Hematopoietic multipotent progenitor cell treated with erythropoietin and hydrocortisone succinate and interleukin-3 and kit ligand, for 8 days (in vitro differentiated cells): ENCODE results near the gene PJVK.
A peak's percentile ranks its signal among the peaks of the same experiment; 100 is the strongest.
"Not testable (repeated sequence)": the region's sequence is repeated elsewhere in the genome, so short reads cannot be mapped to it uniquely, and the experiment has no call there.

ENCODE experiments used
- DNase-seq: peaks from one replicate; pipeline ENCODE4 v3.0.0-alpha.2; 2015

PJVK gene

DNA sequence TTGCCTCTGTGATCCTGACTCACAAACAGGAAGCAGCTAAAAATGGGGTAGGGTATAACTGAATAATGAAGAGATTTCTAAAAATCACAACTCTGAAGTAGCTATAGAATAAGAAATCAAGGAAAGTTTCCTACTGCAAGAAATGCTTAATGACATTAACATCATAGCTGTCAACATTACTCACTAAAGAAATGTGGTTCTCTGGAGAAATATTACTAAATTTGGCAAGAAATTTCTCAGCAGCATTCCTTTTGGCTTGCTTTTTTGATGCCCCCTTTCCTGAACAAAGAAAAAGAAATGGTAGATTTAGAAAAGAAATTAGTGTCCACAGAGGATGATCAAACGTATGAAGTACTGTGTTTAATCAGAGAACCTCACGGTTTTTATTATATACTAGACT, 9.8 kb upstream of the PJVK start:
- DNase-seq: no peak

DNA sequence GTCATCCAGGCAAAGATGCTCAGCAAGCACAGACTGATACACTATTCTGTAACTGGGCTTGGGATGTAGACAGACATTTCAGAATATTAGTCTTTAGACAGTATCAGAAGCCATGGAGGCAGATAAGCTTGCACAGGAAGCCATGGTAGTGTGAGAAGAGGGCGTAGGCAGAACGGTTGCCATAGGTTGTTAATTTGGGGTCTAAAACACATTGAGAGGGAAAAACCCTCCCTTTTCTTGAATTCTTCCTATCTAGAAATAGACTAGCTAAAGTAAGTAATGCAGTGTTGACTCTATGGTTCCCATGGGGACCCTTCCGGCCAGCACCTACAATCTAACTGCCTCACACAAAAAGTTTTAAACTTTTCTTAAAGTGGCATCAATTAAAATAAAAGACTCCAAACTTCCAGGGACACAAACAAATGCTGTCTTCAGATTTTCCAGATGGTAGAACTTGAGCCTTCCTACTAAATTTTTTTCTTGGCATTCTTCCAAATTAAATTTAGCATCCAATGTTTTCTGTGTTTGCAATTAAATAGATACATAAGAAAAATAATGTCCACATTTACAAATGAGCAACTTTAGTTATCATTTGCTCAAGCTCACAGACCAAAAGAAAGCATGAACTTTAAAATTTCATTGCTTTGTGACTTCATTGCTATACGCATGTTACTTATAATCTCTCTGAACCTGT, 2.1 kb upstream of the PJVK start:
- no peak for DNase-seq

DNA sequence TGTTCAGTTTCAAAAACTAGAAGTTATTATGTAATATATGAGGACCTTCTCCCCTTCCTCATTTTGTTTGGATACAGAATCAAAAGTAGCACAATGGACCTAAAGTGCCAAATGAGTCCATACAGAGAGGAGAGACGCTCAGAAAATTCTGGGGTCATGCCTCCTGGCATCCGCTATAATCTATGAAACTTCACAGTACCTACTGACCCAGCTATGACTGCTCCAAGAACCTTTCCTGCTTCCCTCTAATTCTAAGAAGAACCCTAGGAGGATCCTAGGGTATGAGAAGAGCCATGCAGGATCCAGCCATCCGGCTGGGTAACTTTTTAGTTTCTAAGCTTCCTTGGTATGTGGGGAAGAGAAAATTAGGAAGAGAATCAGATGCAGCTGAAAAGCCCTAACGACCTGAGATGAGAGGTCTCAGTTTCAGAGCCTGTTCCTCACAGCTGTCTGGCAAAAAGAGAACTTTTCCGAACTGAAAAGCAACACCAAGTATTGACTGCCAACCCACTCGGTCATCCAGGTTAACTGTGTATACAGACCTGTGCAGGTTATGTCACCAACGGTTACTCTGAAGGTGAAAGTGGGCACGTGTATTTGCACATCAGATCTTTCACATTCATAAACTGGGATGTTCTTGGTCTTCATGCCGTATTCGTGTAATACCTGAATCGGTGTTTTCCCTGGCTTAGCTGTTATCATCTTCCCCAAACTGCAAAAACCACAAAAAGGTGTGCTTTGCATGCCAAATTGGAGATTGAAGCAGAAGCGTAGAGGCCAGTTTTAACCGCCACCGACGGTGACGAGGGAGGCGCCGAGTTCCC, 1.3 kb upstream of the PJVK start:
- DNase-seq: peak; percentile 28

DNA sequence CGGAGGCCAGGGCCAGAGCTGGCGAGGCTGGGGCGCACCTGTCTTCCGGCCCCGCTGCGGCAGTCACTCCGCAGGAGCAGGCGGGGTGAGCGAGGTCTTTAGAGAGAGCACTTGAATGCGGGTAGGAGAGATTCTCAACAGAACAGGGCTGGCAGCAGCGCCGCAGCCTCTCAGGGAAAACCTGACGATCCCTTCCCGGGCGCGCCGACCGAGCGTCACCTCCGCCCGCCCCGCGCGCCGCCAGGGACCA, 729 bp upstream of the PJVK start:
- DNase-seq: no peak

DNA sequence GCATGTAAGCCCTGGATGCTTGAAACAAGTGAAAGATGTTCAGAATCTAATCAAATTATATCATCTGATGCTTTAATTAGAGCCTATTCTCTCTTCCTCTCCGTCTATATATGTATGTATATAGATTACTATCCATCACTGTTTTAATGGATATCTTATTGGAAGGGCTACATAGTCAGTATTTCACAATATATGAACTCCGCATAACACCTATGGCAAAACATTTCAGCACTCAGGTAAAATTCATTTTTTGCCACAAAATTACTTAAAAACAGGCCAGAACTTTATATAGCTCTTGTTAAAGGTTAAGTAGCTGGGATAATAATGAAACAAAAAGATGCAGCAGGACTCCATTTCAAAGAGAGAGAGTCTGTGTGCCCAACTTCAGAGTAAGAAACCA, 1.2 kb downstream of the PJVK start:
- no peak for DNase-seq

DNA sequence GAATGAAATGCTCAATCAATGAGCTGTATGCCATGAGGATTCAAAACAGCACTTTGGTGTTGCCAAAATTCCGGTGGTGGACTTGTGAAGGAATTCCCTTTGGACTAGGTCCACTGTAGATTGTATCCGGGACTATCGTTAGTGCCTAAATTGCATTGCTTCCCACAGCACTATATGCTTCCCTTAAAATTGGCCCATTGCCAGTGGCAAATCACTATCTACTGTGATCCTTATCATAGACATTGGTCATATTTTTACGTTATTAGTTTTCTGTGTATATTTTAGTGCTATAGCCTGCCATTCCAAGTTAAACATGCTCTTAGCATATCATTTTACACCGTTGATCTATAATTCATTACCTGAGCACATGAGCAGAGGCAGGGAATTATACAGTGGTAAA, 1.7 kb downstream of the PJVK start:
- DNase-seq: no peak

DNA sequence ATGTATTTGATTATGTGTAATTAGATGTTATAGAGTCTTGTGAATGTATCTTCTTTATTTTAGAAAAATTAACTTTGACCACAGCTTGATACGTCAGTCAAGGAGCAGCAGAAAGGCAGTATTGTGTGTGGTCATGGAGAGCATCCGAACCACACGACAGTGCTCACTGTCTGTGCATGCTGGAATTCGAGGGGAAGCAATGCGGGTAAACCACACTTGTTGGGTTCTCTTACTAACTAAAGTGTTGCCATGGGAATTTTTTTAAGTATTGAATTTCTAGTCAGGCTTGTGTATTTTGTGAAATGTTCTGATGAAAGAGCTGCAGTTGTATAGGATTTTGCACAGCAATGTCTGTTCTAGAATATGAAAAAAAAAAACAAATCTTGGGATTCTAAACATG, 4.8 kb downstream of the PJVK start:
- DNase-seq: no peak

DNA sequence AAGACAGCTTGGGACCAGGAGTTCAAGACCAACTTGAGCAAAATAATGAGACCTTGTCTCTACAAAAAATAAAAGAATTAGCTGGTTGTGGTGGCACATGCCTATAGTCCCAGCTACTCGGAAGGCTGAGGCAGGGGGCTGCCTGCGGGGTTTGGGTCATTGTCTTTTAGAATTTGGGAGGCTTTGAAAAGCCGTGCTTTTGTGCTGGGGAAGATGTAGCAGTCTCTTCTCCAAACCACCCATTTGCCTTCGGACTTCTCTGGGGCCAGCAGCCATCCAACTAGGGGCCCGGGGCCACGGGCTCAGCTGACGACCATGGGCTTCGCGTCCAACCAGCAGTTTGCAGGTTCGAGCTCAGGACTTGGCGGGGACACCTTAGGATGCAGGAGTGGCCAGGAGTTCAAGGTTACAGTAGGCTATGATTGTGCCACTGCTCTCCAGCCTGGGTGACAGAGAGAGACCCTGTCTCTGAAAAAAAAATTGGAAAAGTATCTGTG, 6.3 kb downstream of the PJVK start:
- no peak for DNase-seq

DNA sequence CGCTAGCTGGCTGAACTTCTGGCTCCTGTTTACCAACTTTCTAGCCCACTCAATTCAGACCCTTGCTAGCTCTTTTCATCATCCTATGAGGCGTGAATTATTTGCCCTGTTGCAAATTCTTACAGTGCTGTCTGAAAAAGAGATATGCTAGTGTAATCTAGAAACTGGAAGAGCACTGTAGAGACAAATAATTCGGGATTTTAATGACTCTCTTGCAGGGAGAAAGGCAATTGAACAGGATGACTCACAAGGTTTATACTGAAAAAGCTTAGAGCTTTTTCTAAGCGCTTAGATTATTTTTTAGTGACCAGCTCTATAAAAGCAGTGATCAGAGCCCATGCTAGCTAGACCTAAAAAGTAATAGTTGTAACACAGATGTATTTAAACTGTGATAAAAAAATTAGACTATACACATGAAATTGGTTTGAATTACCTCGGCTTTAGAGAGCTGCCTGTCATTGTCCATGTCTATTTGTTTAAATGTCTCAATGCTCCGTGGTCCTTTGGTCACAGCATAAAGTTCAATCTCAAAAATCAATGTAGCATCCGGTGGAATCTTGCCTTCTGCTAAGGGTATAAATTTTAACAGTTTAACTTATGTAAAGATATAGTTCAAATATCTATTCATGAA, 18.2 kb downstream of the PJVK start:
- DNase-seq: no peak

DNA sequence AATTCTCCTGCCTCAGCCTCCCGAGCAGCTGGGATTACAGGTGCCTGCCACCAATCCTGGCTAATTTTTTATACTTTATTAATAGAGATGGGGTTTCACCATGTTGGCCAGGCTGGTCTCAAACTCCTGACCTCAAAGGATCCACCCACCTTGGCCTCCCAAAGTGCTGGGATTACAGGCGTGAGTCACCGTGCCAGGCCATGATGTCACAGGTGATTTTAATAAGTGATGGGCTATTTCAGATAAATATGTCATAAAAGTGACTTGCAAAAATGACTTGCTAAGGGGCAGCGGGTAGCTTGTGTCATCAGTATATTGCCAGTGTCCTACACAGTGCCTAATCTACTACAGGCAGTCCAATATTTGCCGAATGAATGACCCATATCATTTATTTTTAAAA, 20.1 kb downstream of the PJVK start:
- not testable (repeated sequence) for DNase-seq

DNA sequence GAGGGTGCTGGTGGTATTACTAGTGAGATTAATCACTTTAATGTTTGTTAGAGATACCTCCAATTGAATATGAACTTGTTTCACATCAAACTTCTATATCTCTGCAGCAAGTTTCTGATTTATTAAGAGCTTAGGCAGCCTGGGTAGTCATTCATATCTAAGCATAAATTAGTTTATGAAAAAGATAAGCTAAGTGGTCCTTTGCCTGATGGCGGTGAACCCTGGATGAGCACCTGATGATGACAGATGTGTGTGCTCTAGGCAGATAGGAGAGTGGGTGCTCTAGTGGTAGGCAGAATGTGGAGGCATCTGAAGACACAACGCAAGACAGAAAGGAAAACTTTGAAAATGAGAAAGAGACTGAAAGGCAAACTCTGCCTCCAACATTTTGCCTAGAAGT, 22.2 kb downstream of the PJVK start:
- peak; percentile 61 for DNase-seq

DNA sequence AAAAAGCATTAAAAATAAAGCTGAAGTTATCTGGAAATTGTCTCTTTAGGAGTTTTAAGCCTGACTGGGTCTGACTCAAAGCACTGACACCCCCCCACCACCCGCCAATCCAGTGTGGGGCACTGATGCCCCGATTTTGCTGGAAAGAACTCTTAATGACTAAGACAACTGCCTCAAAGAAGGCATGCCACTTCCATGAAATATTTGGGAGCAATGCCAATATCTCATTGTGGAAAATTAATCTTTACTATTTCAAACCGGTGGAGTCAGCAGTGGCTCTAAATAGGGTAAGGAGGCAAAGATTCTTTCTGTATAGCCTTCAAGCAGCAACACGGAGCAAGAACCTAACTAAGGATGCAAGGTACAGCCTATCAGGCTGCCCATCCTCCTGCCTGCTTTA, 22.8 kb downstream of the PJVK start:
- DNase-seq: no peak

DNA sequence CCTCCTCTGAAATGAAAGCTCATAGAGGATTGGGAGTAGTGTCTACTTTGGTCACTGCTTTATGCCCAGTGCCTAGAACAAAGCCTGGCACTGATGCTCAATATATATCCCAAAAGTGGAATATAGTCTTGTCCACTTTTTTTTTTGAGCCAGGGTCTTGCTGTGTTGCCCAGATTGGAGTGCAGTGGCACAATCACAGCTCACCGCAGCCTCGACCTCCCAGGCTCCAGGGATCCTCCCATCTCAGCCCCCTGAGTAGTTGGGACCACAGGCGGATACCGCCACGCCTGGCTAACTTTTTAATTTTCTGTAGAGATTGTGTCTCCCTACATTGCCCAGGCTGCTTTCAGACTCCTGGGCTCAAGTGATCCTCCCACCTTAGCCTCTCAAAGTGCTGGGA, 23.4 kb downstream of the PJVK start:
- no peak for DNase-seq

DNA sequence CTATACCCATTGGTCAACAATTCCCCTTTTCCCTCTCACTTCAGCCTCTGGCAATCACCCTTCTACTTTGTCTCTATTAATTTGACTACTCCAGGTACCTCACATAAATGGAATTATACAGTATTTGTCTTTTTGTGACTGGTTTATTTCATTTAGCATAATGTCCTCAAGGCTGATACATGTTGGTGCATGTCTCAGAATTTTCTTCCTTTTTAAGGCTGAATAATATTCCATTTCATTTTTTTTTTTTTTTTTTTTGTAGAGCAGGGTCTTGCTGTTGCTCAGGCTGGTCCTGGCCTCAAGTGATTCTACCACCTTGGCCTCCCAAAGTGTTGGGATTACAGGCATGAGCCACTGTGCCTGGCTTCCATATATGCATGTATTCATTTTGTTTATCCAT, 25.3 kb downstream of the PJVK start:
- no peak for DNase-seq

DNA sequence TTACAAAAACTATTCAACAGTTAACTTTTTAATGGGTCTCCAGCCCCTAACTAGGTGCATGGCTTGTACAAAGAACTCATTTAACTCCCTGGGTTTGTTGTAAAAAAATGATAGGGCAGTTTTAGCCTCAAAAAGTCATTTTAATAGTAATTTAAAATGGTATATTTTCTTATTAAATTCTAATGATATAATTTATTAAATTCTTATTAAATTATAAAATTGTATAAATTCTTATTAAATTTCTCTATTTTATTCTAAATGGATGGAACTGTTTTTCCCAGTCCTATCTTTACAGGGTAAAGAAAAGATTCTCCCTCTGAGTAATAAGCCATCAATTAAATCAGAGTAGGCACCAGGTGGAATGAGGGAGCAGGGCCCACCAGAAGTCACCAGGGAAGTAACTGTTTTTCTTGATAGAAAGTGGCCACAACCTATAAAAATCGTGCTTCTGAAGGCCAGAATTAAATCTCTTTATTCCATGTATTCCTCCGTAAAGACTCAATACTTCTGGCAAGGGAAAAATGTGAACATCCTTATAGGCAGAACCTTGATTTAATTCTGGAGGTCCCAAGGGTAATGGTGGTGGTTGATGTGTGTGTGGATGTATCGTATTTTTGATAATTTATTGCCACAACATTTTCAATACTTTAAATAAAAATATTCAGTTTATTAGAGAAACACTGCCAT, 26.4 kb downstream of the PJVK start:
- no peak for DNase-seq

DNA sequence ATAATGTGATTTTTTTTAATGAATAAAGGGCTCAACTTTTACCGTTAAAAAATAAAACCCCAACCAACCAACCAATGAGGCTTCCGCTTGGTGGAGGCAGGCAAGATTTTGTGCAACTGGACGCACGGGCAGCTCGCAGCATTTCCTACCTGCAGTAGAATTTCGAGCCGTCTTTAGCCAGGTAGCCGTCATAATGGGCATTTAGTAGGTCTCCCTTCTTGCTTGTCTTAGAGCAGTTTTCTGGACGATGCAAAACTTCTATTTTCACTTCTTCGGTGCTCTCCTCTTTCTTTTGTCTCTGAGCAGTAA, 26.9 kb downstream of the PJVK start:
- DNase-seq: no peak

DNA sequence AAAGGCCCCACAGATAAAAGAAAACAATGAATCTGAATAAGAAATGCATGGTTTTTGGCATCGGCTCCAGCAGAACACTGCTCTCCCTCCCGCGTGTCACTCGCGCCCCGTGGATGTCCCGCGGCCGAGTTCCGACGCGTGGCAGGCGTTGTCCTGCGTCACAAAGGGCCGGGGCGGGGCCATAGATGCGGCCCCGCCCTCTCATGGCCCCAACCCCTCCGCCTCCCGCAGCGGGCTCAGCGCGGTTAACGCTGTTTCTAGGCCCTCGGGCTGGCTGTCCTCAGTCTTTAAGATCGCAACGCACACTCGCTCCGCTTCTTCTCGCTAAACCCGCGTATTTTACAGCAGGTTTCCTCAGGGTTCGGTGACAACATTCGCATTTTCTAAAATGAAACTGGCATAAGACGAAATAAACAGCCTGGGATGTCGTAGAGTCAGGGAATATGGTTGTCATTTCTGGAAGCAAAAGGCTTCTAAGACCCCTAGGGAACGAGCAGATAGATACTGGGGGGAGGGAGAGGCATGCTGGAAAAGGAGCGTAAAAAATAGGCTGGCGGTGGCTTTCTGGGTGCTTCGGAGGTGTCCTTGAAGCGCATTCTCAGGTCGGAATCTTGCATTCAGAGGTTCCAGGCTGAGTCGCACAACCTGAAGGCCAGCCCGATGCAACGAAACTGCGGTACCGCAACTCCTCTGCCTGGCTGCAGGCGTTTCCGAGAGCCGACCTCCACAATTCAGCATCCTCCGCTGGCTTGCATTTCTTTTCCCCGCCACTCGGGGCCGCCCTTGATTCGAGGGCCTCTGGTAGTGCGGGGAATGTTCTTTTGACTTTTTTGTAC, 27.5 kb downstream of the PJVK start, which contains the start of gene FKBP7:
TSS of gene FKBP7 (minus strand) at position 162 of the 836 bp plus-strand sequence. CDS start at position 61, 101 bp downstream.
- DNase-seq: peak; percentile 86

DNA sequence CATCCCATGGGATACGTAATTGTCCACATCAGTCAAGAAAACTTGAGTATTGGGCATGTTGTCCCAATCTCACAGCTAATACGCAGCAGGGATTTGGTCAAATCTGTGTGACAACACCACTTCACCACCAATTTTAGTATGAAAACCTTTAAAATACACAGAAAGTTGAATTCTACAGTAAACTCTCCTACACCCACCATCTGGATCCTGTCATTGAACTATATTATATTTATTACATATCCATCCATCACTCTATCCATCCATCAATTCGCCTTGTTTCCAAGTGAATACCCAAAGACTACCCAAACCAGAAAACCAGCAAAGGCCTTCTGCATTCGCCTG, 28.1 kb downstream of the PJVK start:
- no peak for DNase-seq

DNA sequence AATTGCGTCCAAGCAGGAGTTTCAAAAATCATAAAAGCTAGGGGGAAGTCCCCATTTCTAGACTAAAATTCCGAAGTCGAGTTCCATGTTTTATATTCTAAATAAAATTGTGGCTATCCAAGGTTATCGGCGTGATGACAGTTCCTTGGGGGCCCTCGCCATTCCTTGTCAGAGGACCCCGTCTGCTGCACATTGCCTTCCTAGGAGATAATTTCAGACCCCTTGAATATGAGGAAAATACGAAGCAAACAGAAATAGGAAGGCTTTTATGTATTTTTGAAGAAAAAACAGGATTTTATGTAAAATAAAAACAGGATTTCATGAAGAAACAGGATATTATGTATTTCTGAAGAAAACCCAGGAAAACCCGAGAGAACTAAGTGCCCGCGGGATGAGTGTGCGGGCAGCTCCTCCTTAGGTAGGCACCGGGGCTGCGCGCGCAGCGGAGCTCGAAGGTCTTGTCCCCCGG, 28.6 kb downstream of the PJVK start:
- no peak for DNase-seq

DNA sequence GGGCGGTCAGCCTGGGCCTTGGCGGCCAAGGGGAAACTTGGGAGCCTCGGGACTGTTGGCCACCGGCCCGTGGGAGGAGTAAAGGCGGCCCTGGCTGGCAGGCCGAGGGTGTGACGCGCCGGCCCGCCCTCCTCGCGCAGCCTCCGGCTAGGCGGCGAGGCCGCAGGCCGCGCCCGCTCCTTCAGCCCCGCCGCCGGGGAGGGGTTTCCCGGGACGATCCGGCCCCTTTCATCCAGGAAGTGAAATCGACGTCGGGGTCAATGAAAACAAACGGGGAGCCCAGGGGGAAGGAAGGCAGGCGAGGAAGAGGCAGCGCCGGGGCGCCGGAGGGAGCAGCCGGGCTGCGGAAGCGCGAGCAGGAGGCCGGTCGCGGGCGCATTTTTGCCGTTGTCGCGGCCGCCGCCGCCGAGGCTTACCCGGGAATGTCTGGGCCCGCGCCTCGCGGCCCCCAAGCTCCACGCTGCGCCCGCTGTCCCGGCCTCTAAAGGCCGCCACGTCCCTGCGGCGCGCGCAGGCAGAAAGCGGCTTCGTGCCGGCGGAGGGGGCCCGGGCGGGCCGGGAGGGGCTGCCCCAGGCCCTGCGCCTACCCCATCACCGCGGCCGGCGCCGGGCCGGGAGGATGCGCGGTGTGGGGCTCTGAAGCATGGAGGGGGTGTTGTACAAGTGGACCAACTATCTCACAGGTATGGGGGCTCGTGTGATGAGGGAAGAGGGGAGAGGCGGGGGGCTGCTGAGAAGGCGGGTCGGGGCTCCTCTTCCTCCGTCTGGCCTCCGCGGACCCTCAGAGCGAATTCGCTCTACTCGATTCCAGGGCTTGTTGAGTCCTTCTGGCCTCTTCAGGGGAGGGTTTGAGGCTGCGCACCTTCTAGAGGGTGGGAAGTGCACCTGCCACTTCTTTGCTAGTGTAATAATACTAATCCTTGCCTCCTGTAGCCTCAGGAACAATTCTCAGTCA, 29.3 kb downstream of the PJVK start, which contains the start of gene PLEKHA3:
TSS of gene PLEKHA3 (plus strand) at position 231 of the 955 bp plus-strand sequence. CDS start at position 644, 413 bp downstream.
- peak; percentile 93 for DNase-seq

DNA sequence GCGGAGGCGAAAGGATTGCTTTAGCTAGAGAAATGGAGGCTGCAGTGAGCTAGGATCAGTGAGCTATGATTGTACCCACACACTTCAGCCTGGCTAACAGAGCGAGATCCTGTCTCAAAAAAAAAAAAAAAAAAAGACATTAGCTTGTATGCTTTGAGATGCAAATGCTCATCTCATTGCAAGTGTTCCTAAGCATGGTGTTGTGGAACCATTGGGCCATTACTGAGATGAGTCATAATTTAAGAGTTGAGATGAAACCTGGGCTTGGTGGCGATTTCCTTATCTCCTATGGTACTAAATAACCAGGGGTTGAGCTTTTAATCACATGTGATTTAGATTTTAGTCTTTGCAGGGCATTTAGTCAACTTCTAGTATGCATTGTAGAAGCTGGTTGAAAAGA, 31.3 kb downstream of the PJVK start:
- peak; percentile 55 for DNase-seq
